RWPE2 (cell line): Measurements from ENCODE around the gene LRP1.

ENCODE experiments used
- ATAC-seq: fragments of 200-7000 bp; cut with Tn5 transposase; 3 replicates; pipeline ENCODE4 v1.9.1; 2021; ENCODE audit warnings: low read depth
- DNase-seq: peaks from one replicate; pipeline ENCODE4 v3.0.0-alpha.2; 2020; ENCODE audit warnings: low spot score
- H3K27ac ChIP-seq: fragments of 450-650 bp; 2 replicates; pipeline ENCODE4 v1.5.1; 2017; ENCODE audit warnings: mild to moderate bottlenecking; ENCODE audit not compliant: poor library complexity, severe bottlenecking
- H3K27me3 ChIP-seq: fragments of 250-450 bp; sonication (Bioruptor Pico); 2 replicates; pipeline ENCODE4 v1.5.1; 2021; ENCODE audit warnings: mild to moderate bottlenecking, moderate library complexity; ENCODE audit not compliant: insufficient read depth, poor library complexity, severe bottlenecking
- H3K36me3 ChIP-seq: fragments of 250-450 bp; sonication (Bioruptor Pico); 2 replicates; pipeline ENCODE4 v1.5.1; 2020; ENCODE audit warnings: low read depth, mild to moderate bottlenecking, moderate library complexity
- H3K4me1 ChIP-seq: fragments of 250-450 bp; sonication (Bioruptor Pico); 2 replicates; pipeline ENCODE4 v1.5.1; 2021; ENCODE audit warnings: mild to moderate bottlenecking, moderate library complexity; ENCODE audit not compliant: insufficient read depth, poor library complexity, severe bottlenecking
- H3K4me3 ChIP-seq: fragments of 250-450 bp; sonication (Bioruptor Pico); 2 replicates; pipeline ENCODE4 v1.5.1; 2021; ENCODE audit warnings: mild to moderate bottlenecking, moderate library complexity; ENCODE audit not compliant: severe bottlenecking
- H3K9me3 ChIP-seq: fragments of 250-450 bp; sonication (Bioruptor Pico); 2 replicates; pipeline ENCODE4 v1.5.1; 2021; ENCODE audit warnings: mild to moderate bottlenecking, moderate library complexity; ENCODE audit not compliant: severe bottlenecking
- TF ChIP-seq, protein P1 (sequence below): fragments of 450-650 bp; IDR thresholded peaks from one replicate; pipeline ENCODE4 v1.5.1; 2017; ENCODE audit warnings: mild to moderate bottlenecking, moderate library complexity; ENCODE audit not compliant: poor library complexity, severe bottlenecking

The LRP1 gene

DNA sequence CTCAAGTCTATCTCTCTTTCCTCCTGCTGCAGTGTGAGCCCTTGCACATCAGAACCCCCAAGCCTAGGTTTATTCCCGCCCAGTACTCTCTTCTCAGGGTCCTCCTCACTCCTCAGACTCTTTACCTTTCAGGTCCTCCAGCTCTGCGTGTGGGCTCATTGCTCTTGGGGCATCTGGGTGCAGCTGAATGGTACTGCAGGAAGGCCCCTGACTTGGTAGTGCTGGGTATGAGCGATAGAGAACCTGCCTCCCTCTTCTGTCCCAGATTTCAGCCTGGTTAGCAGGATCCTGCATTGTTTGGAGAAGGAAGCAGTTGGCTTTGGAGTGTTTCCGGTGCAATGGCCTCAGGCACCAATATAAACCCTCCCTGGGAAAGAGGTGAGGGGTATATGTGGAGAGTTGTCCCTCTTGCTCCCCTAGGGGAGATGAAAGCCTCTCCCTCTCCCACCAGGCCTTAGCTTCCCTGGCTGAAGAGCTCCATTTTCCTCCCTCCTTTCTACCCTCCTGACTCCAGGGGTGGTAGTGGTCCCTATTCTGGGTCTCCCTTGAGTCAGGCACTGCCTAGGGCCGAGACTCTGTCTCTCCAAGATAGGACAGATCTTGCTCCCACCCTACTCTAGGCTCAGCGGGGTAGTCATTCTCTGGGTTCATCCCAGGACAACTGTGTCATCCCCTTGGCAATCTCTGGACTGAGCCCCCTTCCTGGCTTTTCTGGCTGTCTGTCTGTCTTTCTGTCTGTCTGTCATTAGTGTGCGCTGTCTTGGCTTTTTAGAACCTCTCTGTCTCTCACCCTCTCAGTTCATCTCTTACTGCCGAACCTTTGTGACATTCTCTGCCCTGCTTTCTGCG is 3.8 kb downstream of the LRP1 start:
- Histone ChIP-seq H3K27me3 (no peaks in the 10 kb centered on the region), H3K27ac (no peak overlapping the region), H3K4me1 (peaks cover 2% of the 10 kb centered on the region), H3K9me3 (no peaks in the 10 kb centered on the region), H3K36me3 (no peaks in the 10 kb centered on the region), H3K4me3 (no peak overlapping the region)
- no peak for ATAC-seq
- DNase-seq = no peak
- TF ChIP-seq, protein P1, sequence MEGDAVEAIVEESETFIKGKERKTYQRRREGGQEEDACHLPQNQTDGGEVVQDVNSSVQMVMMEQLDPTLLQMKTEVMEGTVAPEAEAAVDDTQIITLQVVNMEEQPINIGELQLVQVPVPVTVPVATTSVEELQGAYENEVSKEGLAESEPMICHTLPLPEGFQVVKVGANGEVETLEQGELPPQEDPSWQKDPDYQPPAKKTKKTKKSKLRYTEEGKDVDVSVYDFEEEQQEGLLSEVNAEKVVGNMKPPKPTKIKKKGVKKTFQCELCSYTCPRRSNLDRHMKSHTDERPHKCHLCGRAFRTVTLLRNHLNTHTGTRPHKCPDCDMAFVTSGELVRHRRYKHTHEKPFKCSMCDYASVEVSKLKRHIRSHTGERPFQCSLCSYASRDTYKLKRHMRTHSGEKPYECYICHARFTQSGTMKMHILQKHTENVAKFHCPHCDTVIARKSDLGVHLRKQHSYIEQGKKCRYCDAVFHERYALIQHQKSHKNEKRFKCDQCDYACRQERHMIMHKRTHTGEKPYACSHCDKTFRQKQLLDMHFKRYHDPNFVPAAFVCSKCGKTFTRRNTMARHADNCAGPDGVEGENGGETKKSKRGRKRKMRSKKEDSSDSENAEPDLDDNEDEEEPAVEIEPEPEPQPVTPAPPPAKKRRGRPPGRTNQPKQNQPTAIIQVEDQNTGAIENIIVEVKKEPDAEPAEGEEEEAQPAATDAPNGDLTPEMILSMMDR = no peak

GRCh38 chr12:57133013-57133569 is 4.8 kb downstream of the LRP1 start:
- Histone ChIP-seq H3K4me1 (no peaks in the 10 kb centered on the region), H3K9me3 (no peaks in the 10 kb centered on the region), H3K27me3 (no peaks in the 10 kb centered on the region), H3K4me3 (no peak overlapping the region), H3K36me3 (no peaks in the 10 kb centered on the region), H3K27ac (no peak overlapping the region)
- TF ChIP-seq, protein P1 = no peak
- DNase-seq (no peak), ATAC-seq (no peak)

DNA sequence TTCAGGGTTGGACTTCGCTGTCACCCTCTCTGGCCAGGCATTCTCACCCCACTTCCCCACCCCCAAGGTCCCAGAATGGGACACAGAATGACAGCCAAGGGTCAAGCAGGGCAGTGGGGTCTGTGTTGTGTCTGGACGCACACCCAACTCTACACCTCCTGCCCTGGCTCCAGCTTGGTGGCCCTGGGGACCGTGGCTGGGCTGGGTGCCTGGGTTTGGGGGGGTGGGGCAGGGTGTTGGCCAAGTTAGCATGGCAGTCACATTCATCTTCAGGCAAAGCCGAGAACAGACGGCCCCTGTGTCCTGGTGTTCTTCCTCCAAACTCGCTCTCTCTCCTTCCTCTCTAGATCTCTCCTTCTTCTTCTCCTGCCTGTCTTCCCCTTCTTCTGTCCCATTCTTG is 5.6 kb downstream of the LRP1 start:
- Histone ChIP-seq H3K27me3 (no peaks in the 10 kb centered on the region), H3K36me3 (no peaks in the 10 kb centered on the region), H3K9me3 (no peaks in the 10 kb centered on the region), H3K27ac (no peak overlapping the region), H3K4me1 (no peaks in the 10 kb centered on the region), H3K4me3 (no peak overlapping the region)
- ATAC-seq (no peak), DNase-seq (no peak)
- TF ChIP-seq, protein P1 = no peak

GRCh38 chr12:57134949-57135348 is 6.7 kb downstream of the LRP1 start:
- 0 out of 2 replicates have a peak, but pooled peaks cover 7% of the 10 kb centered on the region for H3K36me3 ChIP-seq
- no peak overlapping the region for H3K4me3 ChIP-seq
- no peak for DNase-seq
- no peak overlapping the region for H3K27ac ChIP-seq
- H3K9me3 ChIP-seq = no peaks in the 10 kb centered on the region
- no peaks in the 10 kb centered on the region for H3K4me1 ChIP-seq
- no peaks in the 10 kb centered on the region for H3K27me3 ChIP-seq
- TF ChIP-seq, protein P1 = no peak
- ATAC-seq = no peak
